Activated naive CD4-positive, alpha-beta T cell (primary cell): Measurements from ENCODE around the gene NOXA1.
A peak's percentile ranks its signal among the peaks of the same experiment; 100 is the strongest.
"Not testable (repeated sequence)": the region's sequence is repeated elsewhere in the genome, so short reads cannot be mapped to it uniquely, and the experiment has no call there.

Source experiments
- DNase-seq, 4 experiments: peaks; one replicate each; lab custom pipeline; 2025; lab: John Stamatoyannopoulos, UW

The NOXA1 gene, protein sequence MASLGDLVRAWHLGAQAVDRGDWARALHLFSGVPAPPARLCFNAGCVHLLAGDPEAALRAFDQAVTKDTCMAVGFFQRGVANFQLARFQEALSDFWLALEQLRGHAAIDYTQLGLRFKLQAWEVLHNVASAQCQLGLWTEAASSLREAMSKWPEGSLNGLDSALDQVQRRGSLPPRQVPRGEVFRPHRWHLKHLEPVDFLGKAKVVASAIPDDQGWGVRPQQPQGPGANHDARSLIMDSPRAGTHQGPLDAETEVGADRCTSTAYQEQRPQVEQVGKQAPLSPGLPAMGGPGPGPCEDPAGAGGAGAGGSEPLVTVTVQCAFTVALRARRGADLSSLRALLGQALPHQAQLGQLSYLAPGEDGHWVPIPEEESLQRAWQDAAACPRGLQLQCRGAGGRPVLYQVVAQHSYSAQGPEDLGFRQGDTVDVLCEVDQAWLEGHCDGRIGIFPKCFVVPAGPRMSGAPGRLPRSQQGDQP

DNA sequence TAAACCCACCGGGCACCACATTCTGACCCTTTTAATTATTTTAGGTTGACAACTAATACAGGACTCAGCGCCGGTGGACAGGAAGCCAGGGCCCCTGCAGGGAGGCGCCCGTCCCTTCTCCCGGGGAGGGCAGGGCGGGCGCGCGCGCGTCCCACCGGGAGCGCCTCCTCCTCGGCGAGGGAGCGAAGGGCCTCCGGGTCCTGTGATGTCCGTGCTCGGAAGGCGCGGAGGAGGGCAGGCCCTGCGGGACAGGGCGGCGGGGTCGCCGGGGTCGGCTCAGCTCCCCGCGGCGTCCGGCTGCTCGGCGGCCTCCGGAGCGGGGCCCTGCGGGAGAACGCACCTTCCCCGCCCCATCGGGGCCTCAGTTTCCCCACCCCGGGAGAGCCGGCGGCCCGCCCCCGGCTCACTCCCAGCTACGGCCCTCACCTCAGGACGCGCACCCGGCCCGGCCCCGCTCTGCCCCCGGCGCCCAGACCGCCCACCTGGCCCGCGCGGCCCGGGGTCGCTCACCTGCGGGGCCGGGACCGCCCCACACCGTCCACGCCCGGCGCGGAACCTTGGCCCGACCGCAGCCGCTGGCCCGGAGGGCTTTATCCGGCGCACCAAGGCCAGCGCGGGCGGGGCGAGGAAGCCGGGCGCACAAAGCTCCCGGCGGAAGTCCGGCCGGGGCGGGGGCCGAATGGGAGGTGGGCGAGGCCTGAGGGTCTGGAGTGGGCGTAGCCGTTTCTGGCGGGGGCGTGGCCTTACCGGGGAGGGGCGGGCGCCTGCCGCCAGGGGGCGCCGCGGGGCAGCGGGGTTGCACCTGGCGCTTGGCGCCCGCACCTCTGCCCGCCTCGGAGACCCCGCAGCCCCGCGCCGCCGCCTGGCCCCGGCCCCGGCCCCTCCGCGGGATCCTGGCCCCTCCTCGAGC, at the start of gene NOXA1, which contains the start of gene EXD3:
TSS of gene NOXA1 (plus strand) at position 790 of the 910 bp plus-strand sequence. CDS start 137 bp downstream, outside the sequence.
TSS of gene EXD3 (minus strand) at position 559 of the 910 bp plus-strand sequence. CDS start 27,805 bp downstream, outside the sequence.
- peak; percentile 86 to 96 (median 94) for DNase-seq

DNA sequence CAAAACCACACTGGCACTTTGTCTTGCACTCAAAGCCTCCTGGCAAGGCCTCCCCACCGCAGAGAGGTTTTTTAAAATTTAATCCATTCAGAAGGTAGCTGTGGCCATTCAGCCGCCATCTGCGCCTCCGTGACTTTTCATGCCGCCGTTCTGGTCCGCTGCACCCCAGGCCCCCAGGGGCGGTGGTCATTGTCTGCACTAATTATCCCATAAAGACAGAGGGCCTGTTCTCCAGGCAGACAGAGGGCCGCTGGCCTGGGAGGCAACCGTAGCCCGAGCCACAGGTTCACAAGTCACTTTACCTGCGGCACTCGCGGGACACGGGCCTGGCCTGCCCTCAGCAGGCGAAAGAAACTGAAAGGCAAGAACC, 49.6 kb upstream of the NOXA1 start:
- DNase-seq = no peak

DNA sequence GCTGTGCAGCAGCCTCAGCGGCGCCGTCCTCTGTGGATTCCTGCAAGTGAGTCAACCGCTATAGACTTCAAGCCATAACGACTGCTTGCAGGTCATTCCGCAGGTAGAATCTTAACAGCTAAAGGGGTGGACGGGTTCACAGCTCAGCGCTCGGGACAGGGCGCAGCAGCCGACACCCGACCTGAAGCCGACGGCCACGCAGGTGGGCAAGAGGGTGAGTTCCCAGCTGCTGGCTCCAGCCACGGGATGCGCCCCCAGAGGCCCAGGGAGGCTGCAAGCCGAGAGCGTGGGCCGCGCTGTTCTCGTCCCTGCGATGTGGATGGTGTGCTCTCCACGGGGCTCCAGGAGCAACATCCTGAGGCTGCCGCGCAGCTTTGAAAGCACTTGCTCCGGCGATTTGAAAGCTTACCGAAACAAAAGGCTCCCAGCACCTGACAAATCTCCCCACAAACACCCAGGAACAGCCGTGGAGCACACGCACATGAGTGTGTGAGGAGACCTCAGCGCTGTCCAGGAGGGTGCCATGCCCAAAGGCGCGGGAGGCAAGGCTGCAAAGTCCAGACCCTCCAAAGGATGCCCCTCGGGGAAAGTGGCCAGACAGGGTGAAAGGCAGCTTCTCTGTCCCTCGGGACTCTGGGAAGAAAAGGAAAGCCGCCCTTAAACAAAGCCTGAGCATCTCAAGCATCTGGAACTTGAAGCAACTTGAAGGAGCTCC, 48.9 kb upstream of the NOXA1 start:
- no peak for DNase-seq

DNA sequence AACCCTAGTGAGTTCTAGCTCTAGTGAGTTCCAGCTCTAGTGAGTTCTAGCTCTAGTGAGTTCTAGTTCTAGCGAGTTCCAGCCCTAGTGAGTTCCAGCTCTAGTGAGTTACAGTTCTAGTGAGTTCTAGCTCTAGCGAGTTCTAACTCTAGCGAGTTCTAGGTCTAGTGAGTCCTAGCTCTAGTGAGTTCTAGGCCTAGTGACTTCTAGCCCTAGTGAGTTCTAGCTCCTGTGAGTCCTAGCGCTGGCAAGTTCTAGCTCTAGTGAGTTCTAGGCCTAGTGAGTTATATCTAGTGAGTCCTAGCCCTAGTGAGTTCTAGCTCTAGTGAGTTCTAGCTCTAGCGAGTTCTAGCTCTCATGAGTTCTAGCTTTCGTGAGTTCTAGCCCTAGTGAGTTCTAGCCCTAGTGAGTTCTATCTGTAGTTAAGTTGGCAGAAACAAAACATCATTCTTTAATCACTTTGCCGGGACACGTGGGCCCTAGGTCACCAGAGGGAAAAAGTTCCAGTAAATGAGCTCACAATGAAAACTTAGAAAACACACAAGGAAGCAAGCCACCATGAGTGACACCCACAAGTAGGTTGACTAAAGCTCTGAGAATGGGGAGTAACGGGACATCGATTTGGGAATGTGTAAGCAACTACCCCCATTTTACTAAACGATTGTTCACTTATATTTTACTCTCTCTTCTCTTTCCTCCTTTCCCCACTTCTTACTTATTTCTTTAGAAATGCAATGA, 47.7 kb upstream of the NOXA1 start:
- DNase-seq = no peak

DNA sequence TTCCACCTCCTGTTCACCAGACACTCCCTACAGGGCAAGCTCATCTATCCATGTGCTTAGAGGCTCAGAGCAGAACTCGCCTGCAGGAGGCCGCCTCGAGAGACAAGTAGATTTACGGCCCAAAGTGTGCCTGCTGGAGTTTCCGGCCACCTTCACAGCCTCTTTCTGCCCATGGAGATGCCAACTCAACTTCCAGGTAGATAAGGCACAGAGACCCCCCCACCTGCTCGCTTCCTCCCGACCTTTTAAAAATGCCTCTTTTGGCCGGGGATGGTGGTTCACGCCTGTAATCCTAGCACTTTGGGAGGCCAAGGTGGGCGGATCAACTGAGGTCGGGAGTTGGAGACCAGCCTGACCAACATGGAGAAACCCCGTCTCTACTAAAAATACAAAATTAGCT, 46.8 kb upstream of the NOXA1 start:
- no peak for DNase-seq

DNA sequence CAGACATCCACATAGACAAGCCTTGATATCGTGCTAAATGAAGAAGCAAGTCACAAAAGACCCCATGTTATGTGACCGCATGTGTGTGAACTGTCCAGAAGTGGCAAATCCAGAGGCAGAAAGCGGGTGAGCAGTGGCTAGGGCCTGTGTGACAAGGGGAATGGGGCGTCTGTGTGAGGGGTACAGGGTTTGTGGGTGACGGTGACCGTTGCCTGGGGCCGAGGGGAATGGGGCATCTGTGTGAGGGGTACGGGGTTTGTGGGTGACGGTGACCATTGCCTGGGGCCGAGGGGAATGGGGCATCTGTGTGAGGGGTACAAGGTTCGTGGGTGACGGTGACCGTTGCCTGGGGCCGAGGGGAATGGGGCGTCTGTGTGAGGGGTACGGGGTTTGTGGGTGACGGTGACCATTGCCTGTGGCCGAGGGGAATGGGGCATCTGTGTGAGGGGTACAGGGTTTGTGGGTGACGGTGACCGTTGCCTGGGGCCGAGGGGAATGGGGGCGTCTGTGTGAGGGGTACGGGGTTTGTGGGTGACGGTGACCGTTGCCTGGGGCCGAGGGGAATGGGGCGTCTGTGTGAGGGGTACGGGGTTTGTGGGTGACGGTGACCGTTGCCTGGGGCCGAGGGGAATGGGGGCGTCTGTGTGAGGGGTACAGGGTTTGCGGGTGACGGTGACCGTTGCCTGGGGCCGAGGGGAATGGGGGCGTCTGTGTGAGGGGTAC, 44.3 kb upstream of the NOXA1 start:
- not testable (repeated sequence) for DNase-seq

DNA sequence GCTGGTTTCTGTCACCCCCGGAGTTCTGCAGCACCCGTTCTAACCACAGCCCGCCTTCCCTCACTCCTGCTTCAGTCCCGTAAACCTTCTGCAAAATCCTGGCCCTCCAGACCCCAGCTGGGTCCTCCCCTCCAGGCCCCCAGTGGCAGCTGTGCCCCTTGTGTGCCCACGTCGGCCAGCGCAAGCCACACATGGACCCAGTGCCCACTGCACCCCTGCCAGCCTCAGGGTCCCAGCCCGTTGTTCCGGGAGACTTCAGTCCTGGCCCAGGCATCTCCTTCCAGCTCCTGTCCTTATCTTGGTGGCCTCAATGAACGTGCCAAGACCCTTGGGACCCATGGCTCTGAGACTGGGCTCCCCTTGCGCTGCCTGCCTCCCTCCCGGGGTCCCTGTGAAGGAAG, 43.4 kb upstream of the NOXA1 start:
- no peak for DNase-seq

DNA sequence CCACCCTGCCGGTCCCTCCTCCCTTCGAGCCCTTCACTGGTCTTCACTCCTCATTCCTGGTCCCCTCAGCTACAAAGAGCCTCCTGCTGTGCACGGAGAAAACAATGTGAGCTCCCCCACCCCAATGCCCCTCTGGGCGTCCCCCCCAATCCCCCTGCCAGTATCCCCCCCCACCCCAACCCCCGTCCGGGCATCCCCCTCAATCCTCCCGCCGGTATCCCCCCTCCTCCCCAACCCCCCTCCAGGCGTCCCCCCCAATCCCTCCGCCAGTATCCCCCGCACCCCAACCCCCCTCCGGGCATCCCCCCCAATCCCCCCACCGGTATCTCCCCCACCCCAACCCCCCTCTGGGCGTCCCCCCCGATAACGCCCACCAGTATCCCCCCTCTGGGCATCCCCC, 43.0 kb upstream of the NOXA1 start:
- DNase-seq = no peak

DNA sequence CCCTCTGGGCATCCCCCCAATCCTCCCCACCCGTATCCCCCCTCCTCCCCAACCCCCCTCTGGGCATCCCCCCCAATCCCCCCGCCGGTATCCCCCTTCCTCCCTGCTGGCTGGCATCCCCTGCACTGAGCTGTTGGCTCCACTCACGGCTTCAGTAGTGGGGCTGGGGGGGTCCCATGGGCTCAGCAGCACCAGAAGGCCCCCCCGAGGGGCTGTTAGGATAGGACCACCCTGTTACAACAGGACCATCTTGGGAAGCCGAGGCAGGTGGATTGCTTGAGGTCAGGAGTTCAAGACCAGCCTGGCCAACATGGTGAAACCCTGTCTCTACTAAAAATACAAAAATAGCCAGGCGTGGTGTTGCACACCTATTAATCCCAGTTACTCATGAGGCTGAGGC, 42.6 kb upstream of the NOXA1 start:
- no peak for DNase-seq

DNA sequence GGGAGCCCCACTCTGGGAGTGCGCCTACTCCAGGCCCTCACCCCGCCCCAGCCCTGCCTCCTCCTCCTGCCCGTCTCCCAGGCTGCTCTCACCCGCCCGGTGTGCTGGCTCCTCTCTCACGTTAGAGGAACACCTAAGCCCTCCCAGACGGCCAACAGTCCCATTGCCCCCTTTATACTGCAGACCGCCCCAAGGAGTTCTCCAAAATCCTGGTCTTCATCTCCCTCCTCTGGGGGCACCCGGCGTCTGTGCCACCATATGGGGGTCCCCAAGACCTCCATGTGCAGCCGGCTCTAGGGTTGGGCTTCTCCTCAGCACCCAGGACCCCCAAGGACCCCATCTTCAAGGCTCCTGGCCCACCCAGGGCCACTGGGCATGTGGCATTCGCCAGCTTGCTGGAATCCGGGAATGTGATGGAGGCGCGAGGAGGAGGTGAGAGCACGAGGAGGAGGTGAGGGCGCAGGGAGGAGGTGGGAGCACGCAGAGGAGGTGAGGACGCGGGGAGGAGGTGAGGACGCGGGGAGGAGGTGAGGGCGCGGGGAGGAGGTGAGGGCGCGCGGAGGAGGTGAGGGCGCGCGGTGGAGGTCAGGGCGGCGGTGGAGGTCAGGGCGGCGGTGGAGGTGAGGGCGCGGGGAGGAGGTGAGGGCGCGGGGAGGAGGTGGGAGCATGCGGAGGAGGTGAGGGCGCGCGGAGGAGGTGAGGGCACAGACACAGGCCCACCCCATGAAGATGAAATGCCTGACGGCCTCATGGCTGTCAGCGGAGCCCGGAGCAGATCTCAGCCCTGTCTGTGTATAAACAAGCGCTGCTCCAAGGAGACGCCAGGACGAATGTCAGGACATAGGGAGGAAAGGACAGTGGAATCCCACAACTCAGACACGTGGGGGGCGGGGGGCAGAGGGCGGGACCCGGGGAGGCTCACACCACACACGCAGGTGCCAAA, 41.4 kb upstream of the NOXA1 start:
- no peak for DNase-seq

DNA sequence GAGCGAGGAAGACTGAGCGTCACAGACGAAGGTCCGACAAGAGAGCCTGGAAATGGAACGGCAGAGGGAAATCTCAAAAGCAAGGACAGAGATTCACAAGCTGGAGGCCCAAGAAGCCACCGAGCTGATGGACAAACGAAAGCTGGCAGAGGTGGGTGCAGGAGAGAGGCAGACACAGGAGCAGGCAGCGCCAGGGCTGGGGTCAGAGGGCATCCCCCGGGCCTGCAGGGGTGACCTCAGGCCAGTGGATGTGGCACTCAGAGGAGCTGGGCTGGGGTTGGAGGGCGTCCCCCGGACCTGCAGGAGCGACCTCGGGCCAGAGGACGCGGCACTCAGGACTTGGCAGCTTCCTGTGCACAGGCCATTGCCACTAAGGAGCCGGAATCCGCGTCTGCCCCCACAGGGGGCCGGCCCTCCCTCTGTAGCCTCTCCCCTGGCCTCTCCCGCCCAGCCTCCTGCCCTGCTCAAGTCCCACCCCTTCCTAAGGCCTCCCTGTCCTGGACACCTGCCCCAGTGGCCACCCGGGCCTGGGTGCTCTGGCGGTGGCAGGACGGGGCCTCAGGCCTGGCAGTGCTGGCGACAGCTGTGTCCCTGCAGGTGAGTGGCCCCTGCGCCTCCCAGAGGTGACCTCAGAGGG, 40.6 kb upstream of the NOXA1 start:
- DNase-seq = no peak

DNA sequence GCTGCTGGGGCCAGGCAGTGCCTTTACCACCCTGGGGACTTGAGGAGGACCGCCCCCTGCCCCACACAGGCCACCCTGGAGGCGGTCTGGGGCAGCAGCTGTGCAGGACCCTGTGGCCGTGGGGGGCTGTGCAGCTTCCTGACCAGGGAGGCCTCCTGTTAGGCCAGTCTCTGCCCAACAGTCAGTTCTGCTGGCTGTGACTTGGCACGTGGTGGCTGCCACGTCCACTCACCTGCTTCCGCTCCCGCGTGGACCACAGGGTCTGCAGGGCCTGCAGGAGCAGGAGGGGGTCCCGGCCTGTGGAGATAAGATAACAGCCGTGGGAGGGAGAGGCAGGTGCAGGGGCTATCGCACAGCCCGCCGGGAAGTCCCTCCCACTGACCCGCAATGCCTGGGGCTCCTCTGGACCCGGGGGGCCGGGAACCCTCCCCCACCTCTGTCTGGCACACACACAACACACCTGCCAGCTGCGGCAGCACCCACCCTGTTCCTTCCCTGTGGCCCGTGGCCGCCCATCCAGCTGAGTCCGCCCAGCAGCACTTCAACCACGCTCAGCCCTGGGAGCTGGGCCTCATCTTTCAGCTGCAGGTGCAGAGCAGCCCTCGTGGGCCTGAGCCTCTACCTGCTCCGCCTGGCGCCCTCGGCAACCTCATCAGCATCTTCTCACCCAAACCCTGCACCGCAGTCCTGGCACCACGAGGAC, 40.0 kb upstream of the NOXA1 start:
- no peak for DNase-seq

DNA sequence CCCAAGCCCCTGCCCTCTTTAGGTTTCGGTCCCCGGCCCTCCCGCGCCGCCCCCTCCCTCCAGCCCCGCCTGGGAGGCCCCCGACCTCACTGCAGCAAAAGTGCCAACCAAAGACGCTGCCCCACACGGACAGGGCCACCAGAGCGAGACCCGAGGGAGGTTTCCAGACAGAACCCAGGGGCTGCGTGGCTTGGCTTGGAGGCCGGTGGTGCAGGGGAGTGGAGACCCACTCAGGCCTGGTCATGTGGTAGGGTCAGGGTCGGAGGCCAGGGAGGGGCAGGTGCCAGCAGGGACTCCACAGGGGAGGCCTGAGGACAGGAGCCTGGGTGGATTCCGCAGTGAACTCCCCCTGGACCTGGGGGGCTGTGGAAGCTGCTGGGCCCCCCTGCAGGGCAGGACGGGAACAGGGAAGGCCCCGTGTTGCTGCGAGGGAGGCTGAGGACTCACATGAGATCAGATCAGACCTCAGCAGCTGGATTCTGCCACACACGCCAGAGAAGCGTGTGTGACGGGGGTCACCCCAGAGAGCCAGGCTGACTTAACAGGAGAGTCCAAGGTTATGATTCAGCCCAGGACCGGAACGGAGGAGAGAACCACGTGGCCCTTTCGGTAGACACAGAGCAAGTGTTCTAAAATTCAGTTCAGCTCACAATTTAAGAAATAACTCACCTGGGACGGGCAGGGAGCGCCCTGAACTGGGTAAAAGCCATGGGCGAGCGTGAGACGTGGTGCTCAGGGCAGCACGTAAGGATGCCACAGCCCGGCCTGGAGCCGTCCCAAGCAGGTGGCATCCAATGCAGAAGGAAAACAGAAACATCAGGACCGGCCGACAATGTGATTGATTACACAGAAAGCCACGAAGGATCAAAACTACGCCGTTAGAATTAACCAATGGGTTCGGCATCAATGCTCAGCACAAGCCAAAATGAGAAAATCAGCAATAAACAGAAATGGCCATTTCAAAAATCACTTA, 39.1 kb upstream of the NOXA1 start:
- DNase-seq = no peak

DNA sequence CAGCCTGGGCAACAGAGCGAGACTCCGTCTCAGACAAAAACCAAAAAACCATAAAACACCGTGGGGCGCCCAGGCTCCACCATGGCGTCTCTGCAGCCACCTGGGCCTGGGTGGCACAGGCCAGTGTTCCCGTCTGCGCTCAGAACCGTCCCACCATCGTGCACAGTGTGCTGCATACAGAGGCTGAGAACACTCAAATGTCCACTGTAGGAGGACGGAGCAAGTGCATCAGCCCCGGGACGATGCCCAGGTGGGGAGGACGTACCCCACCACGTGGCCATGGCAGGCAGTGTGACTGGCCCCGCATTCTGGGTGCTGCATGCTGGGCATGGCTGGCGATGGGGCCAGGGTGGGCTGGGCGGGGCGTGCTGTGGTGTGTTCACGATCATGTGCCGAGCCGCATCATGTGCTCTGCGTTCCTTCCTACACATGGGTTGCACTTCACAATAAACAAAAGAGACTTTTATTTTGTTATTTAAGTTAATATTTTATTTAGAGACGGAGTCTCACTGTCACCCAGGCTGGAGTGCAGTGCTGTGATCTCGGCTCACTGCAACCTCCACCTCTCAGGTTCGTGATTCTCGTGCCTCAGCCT, 38.0 kb upstream of the NOXA1 start:
- DNase-seq = no peak

DNA sequence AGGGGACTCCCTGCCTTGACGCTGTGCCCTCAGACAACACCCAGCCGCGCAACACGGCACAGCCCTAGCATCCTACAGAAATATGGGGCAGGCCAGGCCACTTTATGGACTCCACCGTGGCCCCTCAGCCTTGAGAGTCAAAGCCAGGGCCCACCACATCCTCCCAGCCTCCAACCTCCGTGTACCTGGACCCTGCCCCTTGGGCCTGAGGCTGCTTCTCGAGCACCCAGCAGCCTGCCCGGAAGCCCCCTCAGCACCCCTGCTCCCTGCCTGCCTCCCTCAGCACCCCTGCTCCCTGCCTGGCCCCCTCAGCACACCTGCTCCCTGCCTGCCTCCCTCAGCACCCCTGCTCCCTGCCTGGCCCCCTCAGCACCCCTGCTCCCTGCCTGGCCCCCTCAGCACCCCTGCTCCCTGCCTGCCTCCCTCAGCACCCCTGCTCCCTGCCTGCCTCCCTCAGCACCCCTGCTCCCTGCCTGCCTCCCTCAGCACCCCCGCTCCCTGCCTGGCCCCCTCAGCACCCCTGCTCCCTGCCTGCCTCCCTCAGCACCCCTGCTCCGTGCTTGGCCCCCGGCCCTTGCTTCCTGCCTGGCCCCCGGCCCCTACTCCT, 36.6 kb upstream of the NOXA1 start:
- DNase-seq = not testable (repeated sequence)
